Measurements from ENCODE around the gene DDN. TPM values are rescaled to one million over a fixed set of nuclear protein-coding genes. Genes with fewer than 3 reads are reported as not detected.

DDN gene
- total RNA-seq, 1 donor from 2014 or later = not detected

- intact Hi-C loops (cut with DNase I) = no loop called here
- no peak for DNase-seq (ENCODE audit: low spot score in 2 of 2)
- no peaks in the 10 kb centered on the region for H3K4me1 ChIP-seq
- no peak overlapping the region for H3K27ac ChIP-seq
- no peaks in the 10 kb centered on the region for H3K27me3 ChIP-seq
- TF ChIP-seq CTCF (IDR thresholded peaks at IDR 0.05) = no peak
- peaks cover 99 to 100% of the 10 kb centered on the region in 2 donors for H3K36me3 ChIP-seq
- H3K4me3 ChIP-seq = no peak overlapping the region
- H3K9me3 ChIP-seq = no peaks in the 10 kb centered on the region
Observed at GRCh38 chr12:49043241-49043640, 44.1 kb upstream of the DDN start.

- Histone ChIP-seq H3K27ac (no peak overlapping the region), H3K36me3 (peaks cover 99 to 100% of the 10 kb centered on the region in 2 donors)
- no peak for DNase-seq (ENCODE audit: low spot score in 2 of 2)
Observed at GRCh38 chr12:49041881-49042484, 42.8 kb upstream of the DDN start.

GRCh38 chr12:49041036-49041880 lies 42.1 kb upstream of the DDN start:
- peaks cover 98 to 99% of the 10 kb centered on the region in 2 donors for H3K36me3 ChIP-seq

More at GRCh38 chr12:49041881-49042484, 42.8 kb upstream of the DDN start:
- Histone ChIP-seq H3K27me3 (no peaks in the 10 kb centered on the region), H3K4me1 (no peaks in the 10 kb centered on the region), H3K9me3 (no peaks in the 10 kb centered on the region), H3K4me3 (no peak overlapping the region)
- no peak for TF ChIP-seq CTCF (IDR thresholded peaks at IDR 0.05)
- intact Hi-C loops (cut with DNase I) = no loop called here

GRCh38 chr12:49040364-49040855 lies 41.2 kb upstream of the DDN start:
- H3K27me3 ChIP-seq = no peaks in the 10 kb centered on the region
- H3K4me1 ChIP-seq = no peaks in the 10 kb centered on the region
- no peak overlapping the region for H3K4me3 ChIP-seq
- intact Hi-C loops (cut with DNase I) = no loop called here
- TF ChIP-seq CTCF (IDR thresholded peaks at IDR 0.05) = no peak
- H3K27ac ChIP-seq = no peak overlapping the region
- peaks cover 95 to 96% of the 10 kb centered on the region in 2 donors for H3K36me3 ChIP-seq
- no peak for DNase-seq (ENCODE audit: low spot score in 2 of 2)
- no peaks in the 10 kb centered on the region for H3K9me3 ChIP-seq

More at GRCh38 chr12:49041036-49041880, 42.1 kb upstream of the DDN start:
- H3K4me3 ChIP-seq = no peak overlapping the region
- no peak for TF ChIP-seq CTCF (IDR thresholded peaks at IDR 0.05)
- no peaks in the 10 kb centered on the region for H3K4me1 ChIP-seq
- no peak overlapping the region for H3K27ac ChIP-seq
- no peak for DNase-seq (ENCODE audit: low spot score in 2 of 2)
- H3K9me3 ChIP-seq = no peaks in the 10 kb centered on the region
- H3K27me3 ChIP-seq = no peaks in the 10 kb centered on the region
- intact Hi-C loops (cut with DNase I) = no loop called here

GRCh38 chr12:49039421-49040363 lies 40.5 kb upstream of the DDN start:
- Histone ChIP-seq H3K4me1 (no peaks in the 10 kb centered on the region), H3K36me3 (peaks cover 94 to 96% of the 10 kb centered on the region in 2 donors), H3K27me3 (no peaks in the 10 kb centered on the region), H3K4me3 (no peak overlapping the region), H3K27ac (no peak overlapping the region), H3K9me3 (no peaks in the 10 kb centered on the region)
- no peak for TF ChIP-seq CTCF (IDR thresholded peaks at IDR 0.05)
- no peak for DNase-seq (ENCODE audit: low spot score in 2 of 2)
- intact Hi-C loops (cut with DNase I) = no loop called here

All from ascending aorta (tissue), 2 donors.